HG02588 (cell line): ENCODE data around the gene CRACDL.
"Not testable (repeated sequence)": the region's sequence is repeated elsewhere in the genome, so short reads cannot be mapped to it uniquely, and the experiment has no call there.

Source experiments
- ATAC-seq: cut with Tn5 transposase; IDR thresholded peaks from one replicate; pipeline ENCODE4 v1.9.1; 2021; ENCODE audit warnings: mild to moderate bottlenecking, moderate library complexity; ENCODE audit not compliant: unreplicated experiment

CRACDL gene

DNA sequence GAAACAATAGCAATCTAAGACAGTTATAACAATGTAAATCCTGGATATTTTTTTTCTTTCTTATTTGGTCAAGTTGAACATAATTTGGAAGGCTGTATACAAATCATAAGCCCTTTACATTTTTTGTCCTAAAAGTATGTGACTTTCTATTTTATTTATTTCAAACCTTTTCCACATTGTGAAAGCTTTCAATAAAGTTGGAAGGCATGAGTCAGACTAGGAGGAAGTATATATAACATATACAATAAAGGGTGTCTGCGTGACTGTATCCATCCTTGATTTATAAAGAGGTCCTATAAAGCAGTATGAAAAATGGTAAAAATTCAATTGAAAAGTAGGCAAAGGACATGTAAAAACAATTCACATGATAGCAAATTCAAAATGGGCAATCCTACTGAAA lies 44.4 kb downstream of the CRACDL start:
- ATAC-seq, result no peak

- no peak for ATAC-seq
Observed at GRCh38 chr2:98886066-98886554, 49.9 kb downstream of the CRACDL start.

- no peak for ATAC-seq
Observed at GRCh38 chr2:98884658-98885057, 51.4 kb downstream of the CRACDL start.

DNA sequence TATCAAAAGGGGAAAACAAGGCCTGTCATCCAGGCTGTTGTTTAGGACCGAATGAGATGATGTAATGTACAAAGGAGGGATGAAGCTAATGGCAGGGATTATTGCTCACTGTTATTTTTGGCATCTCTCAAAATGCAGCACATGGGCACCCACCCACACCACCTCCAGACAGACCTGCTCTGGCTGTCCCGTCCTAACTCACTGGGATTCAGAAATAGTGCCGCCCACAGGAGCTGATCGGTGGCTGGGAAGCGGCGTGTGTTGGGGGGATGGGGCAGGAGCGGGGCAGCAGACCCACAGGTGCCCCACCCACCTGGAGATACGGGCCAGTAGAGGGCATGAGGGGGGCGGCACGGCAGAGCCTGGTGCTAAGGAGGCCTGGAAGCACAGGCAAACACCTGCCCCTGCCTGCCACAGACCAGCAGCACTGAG lies 52.2 kb downstream of the CRACDL start:
- ATAC-seq, result no peak

DNA sequence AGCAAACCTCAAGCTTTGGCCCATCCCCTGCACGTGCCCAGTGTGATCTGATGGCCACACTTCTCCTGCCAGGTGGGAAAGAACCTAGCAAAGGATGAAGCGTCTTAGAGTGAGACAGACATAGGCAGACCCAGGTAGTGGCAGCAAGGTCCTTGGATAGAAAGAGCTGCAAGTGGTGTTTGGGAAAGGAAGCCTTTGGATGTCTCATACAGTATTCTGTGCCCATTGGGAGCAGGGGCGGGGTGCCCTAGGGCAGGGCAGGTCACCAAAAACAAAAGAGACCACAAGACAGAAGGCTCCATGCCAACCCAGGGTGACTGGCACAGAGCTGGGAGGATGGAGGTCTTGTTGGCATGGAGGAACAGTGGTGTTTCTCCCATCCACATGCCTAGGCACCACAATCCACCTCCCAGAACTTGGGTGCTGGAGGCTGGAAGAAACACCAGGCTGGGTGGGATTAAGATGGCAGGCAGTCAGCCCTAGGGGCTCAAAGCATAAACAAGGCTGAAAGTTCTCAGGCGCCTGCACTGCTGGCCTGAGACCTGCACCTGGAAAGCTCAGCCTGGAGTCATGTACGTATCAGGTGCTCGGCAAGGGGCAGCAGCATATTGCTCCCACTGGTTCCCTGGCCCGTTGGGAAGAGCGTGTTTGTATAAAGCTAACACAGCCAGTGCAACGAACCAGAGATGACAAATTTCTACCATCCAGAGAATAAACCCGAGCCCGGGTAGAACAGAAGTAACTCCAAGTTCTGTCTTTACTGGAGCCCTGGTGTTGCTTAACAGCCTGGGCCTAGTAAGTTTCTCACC lies 52.9 kb downstream of the CRACDL start:
- ATAC-seq, result no peak

DNA sequence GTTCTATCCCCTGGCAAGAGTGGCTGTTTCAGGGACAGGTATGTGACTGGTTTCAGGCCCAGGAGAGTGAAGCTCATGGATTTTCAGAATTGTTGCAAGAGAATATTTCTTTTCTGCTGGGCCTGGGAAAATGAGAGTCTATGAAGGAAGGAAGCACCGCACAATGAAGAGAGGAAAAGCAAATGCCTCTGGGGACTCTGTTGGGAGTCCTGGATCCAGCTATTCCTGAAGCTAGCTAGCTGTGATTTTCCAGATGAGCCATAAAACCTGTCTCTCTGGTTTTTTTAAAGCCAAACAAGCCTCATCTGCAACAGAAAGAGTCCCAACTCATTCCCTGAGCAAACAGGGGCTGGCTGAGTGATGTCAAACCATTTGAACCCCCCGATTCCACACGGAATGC lies 53.7 kb downstream of the CRACDL start:
- ATAC-seq, result no peak

GRCh38 chr2:98881153-98881650 lies 54.8 kb downstream of the CRACDL start:
- no peak for ATAC-seq

- ATAC-seq, result no peak
Observed at GRCh38 chr2:98880266-98881152, 55.5 kb downstream of the CRACDL start.

- not testable (repeated sequence) for ATAC-seq
Observed at GRCh38 chr2:98877658-98878057, 58.4 kb downstream of the CRACDL start.

- no peak for ATAC-seq
Observed at GRCh38 chr2:98876741-98877140, 59.3 kb downstream of the CRACDL start.

GRCh38 chr2:98875746-98876145 lies 60.3 kb downstream of the CRACDL start:
- no peak for ATAC-seq

DNA sequence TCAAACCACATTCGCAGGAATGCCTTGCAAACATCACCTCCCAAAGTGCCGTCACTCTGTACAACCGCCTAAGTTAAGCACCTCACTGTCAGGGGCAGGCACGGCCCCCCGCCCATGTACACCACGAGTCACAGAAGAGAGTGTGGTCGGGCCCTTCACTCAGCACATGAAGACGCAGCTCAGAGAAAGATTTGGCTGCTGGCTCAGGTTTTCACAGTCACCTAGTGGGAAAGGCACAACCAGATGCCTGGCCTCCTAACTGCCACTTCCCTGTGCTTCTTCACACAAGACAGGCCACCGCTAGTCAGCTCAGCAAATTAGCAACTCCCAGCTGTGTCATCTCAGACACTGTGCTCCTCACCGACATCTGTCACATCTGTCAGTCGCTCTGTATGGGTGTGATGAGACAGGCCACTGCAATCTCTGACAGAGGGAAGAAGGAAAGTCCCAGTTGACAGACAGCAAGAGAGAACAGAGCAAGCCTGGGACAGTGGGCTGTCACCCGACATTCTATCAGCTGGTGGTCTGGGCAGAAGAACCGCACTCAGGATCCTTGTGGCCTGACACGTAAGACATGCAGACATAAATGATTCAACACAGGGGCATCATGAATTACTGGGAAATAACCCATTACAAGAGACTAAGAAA lies 60.8 kb downstream of the CRACDL start:
- ATAC-seq, result no peak

DNA sequence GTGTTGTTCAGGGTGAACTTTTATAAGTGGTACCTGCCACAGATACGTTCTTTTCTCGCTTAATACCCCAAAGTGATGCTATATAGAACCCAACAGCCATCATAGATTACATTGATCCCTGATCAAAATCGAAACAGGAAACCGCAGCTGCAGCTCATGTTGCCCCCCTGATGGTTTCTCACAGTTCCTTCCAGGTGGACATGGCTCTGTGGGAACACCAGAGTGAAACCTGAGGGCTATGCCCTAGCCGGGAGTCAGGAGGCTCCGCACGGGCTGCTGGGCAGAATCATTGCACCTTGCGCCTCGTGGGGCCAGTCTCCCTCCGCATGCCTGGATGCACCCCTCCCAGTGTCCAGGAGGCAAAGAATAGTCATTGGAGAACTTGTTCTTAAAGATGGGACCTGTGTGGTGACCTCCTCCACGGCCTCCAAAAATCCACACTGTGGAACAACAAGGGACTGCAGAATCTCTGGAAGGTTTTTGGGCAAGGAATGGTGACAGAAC lies 61.8 kb downstream of the CRACDL start:
- no peak for ATAC-seq

- no peak for ATAC-seq
Observed at GRCh38 chr2:98872526-98872925, 63.5 kb downstream of the CRACDL start.

GRCh38 chr2:98871506-98871905 lies 64.5 kb downstream of the CRACDL start:
- no peak for ATAC-seq

DNA sequence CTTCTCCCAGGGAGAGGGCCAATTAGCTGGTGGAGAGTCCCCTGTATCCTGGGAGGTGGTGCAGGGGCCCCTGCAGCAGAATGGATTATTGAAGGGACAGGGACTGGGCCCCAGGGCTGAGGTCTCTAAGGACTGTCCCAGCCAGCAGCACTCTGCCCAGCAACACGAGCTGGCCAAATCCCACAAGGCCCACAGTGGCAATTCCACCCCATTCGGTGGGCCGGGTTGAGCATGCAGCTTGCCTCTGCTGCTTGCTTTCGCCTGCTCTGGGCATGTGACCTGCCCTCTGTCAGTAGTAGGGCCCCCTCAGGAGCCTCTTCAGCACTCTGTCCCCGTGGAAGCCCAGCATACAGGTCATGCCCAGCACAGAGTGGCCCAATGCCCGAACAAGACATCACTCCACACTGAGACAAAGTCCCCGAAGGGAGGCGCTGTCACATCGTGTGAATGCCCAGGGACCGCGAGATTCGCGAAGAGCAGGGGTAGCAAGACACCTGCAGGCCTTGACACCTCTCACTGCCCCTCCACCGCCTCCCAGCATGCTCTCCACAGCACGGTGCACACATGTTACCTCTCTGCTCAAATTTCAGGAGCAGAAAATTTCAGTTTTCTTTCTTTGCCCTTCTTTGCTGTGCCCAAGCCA lies 65.4 kb downstream of the CRACDL start:
- ATAC-seq, result no peak

DNA sequence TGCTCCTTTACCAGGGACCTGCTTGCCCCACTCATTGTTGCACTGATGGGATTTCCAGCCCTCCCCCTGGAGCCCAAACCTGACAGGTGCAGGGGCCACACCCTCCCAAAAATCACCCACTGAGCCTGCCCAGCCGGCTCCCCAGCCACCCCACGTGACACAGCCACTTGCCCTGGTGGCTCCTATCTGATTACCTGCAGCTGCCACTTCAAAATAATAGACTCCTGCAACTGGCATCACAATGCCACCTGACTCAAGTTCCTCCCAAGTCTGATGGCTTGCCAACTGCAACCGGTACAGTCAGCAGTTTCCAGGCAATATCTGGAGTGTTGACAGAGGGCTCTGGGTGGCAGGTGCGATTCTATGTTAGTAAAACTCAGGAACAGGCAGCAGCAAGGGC lies 66.2 kb downstream of the CRACDL start:
- ATAC-seq, result no peak

- ATAC-seq, result no peak
Observed at GRCh38 chr2:98869272-98869641, 66.8 kb downstream of the CRACDL start.

DNA sequence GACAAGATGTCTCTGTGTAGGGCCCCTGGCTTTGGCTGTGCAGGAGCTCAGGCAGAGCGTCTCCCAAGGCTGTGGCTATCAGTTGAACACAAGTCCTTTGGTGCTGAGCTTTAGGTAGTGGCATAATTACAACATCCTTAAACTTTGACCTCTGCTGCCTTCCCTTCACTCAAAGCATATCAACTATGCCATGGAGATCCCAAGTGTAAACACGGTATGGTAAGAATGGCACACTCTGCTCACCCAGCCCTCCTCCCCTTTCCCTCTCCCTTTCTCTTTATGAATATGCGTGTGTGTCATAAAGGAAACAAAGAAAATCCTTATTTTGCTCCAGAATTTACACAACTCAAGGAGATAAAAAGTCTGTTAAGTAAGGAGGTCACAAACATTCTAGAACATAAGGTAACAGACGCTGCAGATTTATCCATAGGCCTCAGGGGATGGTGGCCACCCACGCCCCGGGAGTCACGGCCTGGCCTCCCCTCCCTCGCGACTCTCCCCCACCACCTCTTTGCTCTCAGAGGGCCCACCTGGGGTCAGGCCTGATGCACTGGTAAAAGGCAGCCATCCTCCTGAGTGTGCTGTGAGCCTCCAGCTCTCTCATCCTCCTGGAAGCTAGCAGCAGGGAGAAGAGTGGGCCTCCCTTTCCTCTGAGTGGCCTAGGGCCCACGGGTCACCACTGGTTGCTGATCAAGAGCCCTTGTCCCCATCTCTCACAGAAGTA lies 67.3 kb downstream of the CRACDL start:
- no peak for ATAC-seq
